GM19324 (cell line): ENCODE data around the gene RUNX1.

ENCODE experiments used
- ATAC-seq: cut with Tn5 transposase; IDR thresholded peaks from one replicate; pipeline ENCODE4 v1.9.1; 2021; ENCODE audit warnings: mild to moderate bottlenecking, moderate library complexity; ENCODE audit not compliant: unreplicated experiment, low FRiP score

RUNX1 gene

DNA sequence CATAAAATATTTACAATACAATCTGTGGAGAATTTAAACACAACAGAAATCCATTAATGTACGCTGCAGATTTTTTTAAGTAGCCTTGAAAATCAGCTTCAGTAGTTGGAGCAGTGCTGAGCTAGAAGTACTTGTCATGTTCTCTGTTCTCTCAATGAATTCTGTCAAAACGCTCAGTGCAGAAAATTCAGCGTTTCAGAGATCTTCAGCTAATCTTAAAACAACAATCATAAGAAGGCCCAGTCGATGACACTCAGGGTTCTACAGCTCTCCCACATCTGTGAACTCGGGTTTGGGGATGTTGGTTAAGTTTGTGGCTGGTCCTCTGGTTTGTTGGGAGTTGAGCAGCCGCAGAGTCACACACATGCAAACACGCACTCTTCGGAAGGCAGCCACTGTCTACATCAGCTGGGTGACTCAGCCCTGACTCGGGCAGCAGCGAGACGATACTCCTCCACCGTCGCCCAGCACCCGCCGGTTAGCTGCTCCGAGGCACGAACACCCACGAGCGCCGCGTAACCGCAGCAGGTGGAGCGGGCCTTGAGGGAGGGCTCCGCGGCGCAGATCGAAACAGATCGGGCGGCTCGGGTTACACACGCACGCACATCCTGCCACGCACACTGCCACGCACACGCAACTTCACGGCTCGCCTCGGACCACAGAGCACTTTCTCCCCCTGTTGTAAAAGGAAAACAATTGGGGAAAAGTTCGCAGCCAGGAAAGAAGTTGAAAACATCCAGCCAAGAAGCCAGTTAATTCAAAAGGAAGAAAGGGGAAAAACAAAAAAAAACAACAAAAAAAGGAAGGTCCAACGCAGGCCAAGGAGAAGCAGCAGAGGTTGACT is 161.2 kb downstream of the RUNX1 start:
- peak; percentile 25 for ATAC-seq

DNA sequence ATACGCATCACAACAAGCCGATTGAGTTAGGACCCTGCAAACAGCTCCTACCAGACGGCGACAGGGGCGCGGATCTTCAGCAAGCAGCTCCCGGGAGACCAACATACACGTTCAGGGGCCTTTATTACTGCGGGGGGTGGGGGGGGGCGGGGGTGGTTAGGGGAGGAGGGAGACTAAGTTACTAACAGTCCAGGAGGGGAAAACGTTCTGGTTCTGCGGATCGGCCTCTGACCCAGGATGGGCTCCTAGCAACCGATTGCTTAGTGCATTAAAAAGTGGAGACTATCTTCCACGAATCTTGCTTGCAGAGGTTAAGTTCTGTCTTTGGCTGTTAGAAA is 162.0 kb downstream of the RUNX1 start:
- no peak for ATAC-seq

DNA sequence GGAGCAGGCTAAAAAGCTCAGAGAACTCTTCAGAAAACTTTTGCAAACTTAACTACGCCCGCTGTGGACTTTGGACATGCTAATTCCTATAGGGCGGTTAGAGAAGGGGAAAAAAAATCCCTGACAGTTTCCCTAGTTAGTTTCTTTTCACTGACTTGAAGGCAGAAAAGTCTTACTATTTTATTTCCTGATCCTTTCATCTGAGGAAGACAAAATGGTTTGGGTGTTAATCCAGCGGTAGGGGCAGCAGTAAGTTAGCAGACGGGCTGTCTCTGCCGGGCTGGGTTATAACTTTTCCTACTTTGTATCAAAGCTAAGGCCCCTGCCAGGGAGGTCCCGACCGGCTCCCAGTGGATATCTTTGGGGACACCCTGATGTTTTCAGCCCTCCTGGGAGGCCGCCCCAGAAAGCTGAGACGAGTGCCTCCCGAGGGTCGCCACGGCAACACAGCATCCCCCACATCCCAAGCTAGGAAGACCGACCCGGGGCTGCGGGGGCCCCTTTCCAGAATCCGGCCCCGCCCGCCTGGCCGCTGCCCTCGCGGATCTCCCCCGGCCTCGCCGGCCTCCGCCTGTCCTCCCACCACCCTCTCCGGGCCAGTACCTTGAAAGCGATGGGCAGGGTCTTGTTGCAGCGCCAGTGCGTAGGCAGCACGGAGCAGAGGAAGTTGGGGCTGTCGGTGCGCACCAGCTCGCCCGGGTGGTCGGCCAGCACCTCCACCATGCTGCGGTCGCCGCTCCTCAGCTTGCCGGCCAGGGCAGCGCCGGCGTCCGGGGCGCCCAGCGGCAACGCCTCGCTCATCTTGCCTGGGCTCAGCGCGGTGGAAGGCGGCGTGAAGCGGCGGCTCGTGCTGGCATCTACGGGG is 162.6 kb downstream of the RUNX1 start:
- no peak for ATAC-seq

DNA sequence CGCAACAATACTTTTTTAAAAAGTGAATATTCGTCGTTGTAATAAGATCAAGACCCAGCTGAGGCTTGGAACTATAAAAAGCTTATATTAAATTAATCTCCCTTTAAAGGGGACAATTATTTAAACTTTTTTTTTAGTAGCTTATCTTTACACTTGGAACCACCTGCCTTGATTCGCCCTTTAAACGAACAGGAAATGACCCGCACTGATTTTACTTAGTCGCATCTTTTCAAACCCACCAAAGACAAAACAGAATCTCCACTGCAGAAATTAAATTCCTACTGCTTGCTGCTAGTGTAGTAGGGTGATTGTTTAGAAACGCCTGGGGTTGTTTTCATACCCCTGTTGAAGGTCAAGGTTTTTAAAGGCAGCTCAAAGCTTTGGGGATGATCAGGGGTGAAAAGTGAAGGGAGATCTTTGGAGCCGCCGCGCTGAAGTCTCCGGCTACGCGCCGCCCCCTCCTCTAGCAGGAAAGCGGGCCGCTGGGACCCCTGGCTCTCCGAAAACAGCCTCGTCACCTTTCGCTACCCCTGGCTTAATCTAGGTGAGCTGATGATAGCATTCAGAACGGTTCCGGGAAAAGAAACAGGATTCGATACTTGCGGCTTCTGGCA is 163.4 kb downstream of the RUNX1 start:
- no peak for ATAC-seq

DNA sequence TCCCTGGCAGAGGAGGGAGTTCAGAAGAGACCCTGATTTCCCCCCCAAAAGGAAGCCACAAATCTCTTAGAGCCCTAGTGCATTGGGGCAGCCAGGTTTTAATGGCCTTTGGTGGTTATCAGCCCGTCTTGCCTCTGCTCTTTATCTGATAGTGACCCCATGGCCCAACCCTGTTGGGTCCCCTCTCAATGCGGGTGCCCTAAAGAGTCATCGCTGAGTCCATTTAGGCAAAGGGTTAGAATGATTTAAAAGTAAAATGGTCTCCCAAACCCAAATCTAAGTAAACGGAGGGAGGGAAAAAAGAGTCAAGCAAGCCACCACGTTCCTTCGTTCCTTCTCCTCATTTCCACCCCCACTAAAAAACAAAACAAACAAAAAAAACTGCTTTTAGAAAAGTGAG is 164.0 kb downstream of the RUNX1 start:
- no peak for ATAC-seq

DNA sequence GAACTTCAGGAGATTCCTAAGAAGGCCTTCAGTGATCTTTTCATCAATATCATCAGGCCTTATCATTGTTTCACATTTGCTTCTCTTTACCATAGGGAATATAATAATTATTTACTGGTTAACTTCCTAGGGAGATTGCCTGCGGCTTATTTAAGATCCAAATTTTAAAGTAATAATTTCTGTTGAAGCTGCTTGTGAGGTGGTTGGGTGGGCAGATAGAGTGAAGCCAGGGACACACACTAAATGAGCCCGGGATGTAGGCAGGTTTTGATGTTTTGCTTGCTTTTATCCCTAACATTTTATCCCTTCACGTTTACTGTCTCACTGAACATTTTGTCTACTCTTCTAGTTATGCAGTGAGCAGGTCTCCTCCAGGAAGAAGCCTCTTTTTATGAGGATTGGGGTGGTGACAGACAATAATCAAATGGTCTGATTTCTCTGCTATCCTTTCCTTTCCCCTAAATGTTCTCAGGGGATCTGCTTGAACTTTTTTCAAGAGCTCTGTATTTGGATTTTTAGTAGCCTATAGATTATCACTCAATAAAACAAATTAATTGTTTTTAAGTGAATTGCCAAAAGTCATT is 164.7 kb downstream of the RUNX1 start:
- no peak for ATAC-seq

DNA sequence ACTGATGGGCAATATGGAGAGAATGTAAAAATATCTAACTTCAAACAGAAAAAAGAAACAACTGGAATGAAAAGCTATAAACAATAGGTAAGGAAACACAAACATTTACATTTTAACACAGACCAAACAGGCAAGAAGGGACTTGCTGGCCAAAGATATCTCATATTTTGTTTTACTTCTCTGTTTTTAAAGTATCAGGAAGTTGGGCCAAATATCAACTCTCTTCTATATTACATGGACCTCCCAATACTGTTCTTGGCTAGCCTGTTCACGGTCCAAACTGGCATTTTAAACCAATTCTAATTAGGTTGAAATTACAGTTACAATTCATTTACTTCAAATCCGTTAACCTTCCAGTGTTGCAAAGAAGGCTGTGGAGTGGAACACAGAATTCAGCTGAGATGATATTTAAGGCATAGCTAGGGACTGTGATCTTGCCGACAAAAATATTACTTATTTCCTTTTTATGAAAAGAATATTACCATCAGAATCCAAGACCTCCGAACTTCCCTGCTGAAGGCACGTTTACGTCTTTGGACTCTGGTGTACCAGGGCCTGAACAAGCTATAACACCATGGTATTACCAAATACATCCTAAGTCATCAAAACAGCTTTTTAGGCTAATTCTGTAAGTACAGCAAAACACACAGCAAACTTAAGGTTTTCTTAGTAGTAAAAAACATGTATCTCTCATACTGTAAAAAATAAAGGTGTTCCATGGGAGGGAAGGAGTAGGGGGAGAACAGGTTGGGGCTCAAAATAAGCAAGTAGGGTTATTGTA is 165.4 kb downstream of the RUNX1 start:
- no peak for ATAC-seq

DNA sequence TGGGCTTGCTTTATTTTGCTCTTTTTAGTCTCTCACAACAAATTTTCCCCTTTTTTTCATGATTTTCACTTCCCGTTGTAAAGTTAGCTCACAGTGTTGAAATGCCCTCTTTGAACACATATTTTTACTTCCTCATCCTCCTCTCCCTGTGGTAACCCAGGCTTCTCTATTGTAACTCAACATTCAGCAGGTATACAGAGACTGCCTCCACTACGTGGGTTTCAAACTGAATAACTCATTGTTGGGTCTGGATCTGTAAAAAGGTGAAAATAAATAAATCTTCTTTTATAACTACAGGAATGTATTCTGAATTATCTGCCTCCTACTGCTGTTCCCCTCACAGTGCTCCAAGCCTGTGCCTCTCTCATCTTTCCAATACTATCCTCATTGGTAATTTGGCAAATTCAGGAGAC is 166.4 kb downstream of the RUNX1 start:
- no peak for ATAC-seq

DNA sequence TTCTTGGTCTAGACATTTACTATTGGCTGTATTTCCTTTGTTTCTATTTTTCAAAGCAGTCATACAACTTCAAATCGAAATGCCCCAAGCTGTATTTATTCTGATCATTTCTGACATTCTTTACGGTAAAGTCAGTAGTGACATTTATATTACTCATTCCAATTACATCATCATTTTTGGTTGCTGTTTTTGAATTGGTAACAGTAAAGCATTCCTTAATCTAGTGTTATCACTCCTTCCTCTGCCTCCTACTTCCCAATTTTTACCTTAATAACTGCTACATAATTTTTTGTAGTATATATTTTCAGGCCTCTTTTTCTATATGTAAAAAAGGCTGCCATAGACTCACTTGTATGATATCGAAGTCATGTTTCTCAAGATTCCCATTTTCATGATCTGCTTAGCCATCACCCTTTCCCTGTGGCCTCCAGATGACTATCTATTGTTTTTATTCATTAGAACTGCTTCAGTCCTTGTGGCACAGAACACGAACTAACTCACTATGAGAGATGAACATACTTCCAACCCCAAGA is 167.2 kb downstream of the RUNX1 start:
- no peak for ATAC-seq

DNA sequence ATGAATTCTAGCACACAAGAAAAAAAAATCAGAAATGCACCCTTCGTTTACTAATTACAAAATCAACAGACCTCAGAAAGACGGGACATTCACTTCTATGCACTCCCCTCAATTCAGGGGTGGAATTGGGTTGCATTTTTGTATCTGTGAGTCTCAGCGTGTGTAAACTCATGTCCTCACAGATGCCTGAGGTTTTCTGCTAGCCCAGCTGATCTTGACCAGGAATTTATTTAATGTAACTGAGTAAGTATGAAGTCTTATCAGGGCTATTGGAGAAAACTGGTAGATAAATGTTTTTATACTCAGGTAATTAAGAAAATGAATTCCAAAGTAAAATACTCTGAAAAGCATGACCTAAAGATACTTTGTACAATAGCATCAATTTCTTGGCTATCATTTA is 167.7 kb downstream of the RUNX1 start:
- no peak for ATAC-seq

DNA sequence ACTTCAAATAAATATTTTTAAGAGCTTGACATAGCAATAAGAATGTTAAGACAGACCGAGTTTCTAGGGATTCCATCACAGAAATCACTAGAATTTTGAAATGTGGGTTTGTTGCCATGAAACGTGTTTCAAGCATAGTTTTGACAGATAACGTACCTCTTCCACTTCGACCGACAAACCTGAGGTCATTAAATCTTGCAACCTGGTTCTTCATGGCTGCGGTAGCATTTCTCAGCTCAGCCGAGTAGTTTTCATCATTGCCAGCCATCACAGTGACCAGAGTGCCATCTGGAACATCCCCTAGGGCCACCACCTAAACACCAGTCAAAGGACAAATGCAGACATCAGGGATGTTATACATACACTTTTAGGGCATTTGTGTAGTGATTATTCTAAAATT is 168.7 kb downstream of the RUNX1 start:
- ATAC-seq, result no peak

DNA sequence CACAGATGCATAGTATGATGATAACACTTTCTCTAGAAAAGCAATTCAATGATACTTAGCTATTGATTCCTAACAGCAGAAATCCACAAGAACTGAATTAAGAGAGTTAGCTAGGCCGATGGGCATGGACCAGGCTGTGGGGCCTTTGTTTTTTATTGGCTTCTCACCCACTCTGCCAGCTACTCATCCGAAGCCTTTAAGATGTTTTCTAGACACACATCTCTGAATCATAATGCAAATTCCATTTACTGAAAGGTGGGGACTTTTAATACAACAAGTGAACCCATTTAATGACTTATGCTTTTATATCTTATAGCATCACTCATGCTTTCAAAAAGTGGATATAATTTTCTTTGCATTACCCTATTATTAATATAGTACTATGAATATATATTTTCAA is 170.2 kb downstream of the RUNX1 start:
- no peak for ATAC-seq

DNA sequence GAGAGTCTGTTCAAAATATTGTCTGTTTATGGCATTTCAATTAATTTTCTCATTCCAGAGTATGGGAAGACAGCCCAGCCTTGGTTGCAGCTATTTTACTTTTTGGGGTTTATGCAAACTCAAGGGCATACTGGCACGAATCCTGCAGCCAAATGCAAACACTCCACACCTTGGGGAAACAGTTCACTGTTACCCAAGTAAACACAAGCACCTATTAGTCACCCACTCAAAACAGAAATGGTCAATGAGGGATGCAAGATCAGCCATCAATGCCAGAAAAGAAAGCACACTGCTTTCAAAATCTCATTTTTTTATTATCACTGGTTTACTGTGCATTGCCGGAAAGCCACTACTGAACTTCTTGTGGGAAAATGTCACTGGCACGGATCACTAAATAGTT is 170.6 kb downstream of the RUNX1 start:
- ATAC-seq, result no peak

DNA sequence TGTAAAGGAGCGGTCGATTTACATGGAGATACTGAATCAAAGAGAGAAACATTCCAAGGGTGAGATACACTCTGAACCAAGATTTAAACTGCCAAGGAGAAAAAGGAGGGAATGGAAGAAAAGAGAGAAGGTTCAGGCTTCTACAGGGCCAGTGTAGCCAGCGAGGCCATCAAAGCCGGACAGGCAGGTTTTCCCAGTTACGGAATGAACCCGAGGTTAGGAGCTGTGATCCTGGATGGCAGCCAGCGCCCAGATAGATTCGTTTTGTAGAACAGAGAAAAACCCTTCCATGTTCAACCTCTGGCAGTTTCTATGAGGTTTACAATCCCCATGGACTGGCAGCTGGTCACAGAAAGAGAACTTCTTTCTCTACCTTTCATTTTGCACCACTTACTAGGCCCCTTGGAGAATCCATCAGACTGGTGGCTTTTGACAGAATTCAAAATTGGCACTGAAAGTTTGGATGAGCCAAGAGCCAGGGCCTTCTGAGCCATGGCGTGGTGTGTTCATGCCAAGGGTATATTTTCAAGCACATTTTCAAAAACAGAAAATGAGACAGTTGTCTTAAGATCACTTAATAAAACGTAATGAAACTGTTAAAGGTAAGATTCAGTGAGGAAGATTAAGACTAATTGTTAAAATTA is 171.5 kb downstream of the RUNX1 start:
- ATAC-seq, result no peak

DNA sequence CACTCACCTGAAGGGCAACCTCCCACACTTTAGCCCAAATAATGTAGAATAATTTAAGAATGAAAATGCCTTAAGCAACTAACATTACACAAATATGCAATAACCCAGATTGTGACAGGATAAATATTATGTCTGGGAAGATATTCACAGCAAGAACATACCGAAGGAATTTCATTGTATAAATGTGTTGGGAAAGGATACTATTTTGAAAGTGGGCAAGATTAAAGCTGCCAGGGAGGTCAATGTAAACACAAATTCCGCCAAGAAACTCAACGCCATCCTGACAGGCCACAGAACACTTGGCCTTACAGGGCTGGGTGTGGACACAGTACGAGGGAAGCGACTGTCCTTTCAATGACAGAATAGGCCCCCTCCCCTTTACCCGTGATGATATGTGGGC is 173.3 kb downstream of the RUNX1 start:
- no peak for ATAC-seq

DNA sequence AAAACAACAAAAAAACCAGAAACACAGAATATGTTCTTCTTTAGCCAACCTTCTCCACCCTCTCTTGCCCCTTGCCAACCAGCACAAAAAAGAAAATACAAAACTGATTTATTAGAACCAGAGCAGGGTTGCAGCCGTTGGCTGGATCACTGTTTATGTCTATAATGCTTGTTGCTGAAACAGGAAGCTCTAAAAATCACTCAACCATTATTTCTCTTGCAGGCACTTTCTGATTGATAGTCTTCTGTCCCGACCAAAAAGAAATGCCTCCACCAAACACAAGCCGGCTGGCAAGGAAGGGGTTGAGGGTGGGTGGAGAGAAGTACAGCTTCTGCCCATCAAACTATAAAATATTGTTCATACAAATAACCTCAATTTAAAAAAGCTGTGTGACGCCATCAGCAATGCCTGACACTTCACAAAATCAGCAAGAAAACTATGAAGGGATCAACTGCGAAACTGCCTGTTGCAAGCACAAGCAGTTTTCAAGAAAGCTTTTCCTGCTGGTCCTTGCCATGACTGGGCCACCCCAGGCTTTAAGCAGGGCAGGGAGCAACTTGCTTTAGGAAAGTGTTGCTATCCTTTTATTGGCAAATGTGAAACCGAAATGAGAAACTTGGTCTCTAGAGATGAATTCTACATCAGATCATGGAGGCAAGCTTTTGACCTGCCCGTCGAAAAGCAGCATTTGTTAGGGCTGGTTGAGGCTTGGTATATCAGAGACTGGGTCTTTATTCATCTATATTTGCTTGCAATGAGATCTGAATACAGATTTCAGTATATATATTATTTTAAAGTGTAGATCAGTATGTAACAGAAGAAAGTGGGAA is 174.2 kb downstream of the RUNX1 start:
- ATAC-seq, result no peak

DNA sequence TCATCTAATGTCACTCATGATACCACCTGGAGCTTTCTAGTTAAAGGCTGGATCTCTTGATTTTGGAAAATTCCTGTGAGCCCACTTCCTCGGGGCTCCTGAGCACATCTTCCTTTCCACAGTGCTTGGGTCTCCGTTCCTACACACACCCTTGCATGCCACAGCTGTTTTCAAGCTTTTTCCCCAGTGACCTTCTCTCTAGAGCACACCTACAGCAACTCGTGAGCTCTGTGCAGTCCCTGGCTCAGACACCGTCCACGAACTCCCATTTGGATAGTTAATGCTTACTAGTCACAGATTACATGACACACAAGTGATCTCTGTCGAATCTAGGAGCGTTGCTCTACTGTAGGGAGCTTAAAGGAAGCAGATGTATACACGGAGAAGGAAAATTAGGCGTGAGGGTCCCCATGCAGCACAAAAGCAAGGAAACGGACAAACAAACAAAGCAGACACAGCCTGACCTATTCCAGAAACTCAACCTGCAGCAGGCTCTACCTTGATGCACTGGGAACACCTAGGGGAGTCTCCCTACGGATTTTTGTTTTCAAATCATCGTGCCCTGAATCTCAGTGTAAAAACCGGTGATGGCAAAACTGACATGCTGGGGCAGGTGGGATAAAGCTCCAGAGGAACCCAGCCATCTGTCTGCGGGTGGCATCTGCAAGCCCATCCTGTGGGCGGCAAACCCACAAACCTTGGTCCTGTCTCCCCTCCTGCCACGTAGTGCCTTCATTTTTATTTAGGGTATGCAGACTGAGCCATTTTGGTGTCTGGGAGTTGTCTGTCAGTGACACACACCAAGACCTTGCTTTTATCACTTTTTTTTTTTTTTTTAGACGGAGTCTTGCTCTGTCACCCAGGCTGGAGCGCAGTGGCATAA is 177.8 kb downstream of the RUNX1 start:
- no peak for ATAC-seq

DNA sequence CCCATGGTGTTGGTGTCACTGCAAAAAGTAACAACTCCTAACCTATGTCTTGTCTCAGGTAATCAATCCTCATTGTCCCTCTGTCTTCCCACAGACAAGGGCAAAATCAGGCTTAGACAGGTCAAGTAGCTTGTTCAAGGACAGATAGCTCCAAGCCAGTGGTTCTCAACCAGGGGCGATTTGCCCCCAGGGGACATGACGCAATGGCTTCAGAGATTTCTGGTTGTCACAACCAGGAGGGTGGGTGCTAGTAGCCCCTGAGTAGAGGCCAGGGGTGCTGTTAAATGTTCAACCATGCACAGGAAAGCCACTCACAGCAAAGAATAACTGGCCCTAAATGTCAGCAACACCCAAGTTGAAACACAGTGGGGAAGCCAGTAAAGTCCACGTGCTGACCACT is 178.9 kb downstream of the RUNX1 start:
- no peak for ATAC-seq
